ENCODE results near the gene B3GAT1. TPM values are rescaled to one million over a fixed set of nuclear protein-coding genes. Genes with fewer than 3 reads are reported as not detected.

The B3GAT1 gene
- polyA plus RNA-seq, 3 donors, result not detected

GRCh38 chr11:134339756-134340155 is 72.3 kb downstream of the B3GAT1 start:
- TF ChIP-seq CTCF (IDR thresholded peaks at IDR 0.05), result no peak
- no peaks in the 10 kb centered on the region for H3K9me3 ChIP-seq (replicated peaks in 1 of 2; ENCODE audit: control insufficient read depth in 1 of 2, insufficient read depth in 1 of 2, low read length in 2 of 2)
- Mint-ChIP-seq H3K4me1 (no peaks in the 10 kb centered on the region), H3K36me3 (no peaks in the 10 kb centered on the region), H3K27ac (no peak overlapping the region), H3K27me3 (ENCODE audit: low read depth in 3 of 3) (peaks cover 2 to 13% (median 5%) of the 10 kb centered on the region in 3 donors), H3K9me3 (no peaks in the 10 kb centered on the region), H3K4me3 (no peak overlapping the region)
- no peak overlapping the region for H3K4me2 ChIP-seq (replicated peaks; ENCODE audit: extremely low read depth, low read length, poor library complexity, severe bottlenecking)
- no peaks in the 10 kb centered on the region for H4K20me1 ChIP-seq (ENCODE audit: insufficient read depth, low read length)
- no peaks in the 10 kb centered on the region for H3K79me2 ChIP-seq (ENCODE audit: insufficient read depth, low read length)
- H3K27me3 ChIP-seq (ENCODE audit: control insufficient read depth in 2 of 2, insufficient read depth in 2 of 2, low read length in 2 of 2), result peaks cover 0 to 5% of the 10 kb centered on the region in 2 donors
- no peaks in the 10 kb centered on the region for H3K36me3 ChIP-seq (replicated peaks in 1 of 2; ENCODE audit: control insufficient read depth in 1 of 2, insufficient read depth in 2 of 2, low read length in 2 of 2)
- 86% methylated on average over 2 of the region's 4 CpGs for WGBS (ENCODE audit: insufficient coverage)
- H3K27ac ChIP-seq (ENCODE audit: low read depth in 1 of 2, low read length in 2 of 2), result no peak overlapping the region
- no peak for DNase-seq
- no peak overlapping the region for H3K9ac ChIP-seq (ENCODE audit: insufficient read depth, low read length, poor library complexity, severe bottlenecking)
- intact Hi-C loops (cut with micrococcal nuclease), result no loop called here
- no peak overlapping the region for H2AFZ ChIP-seq (ENCODE audit: insufficient read depth, low read depth, low read length, poor library complexity, severe bottlenecking)
- no peaks in the 10 kb centered on the region for H3K4me1 ChIP-seq (ENCODE audit: control insufficient read depth in 1 of 2, insufficient read depth in 2 of 2, low read length in 2 of 2)
- H3K4me3 ChIP-seq (replicated peaks in 1 of 3; ENCODE audit: low read depth in 2 of 3, low read length in 3 of 3), result no peak overlapping the region

- Histone ChIP-seq H3K9ac (ENCODE audit: insufficient read depth, low read length, poor library complexity, severe bottlenecking) (no peak overlapping the region), H3K9me3 (replicated peaks in 1 of 2; ENCODE audit: control insufficient read depth in 1 of 2, insufficient read depth in 1 of 2, low read length in 2 of 2) (no peaks in the 10 kb centered on the region), H3K4me1 (ENCODE audit: control insufficient read depth in 1 of 2, insufficient read depth in 2 of 2, low read length in 2 of 2) (no peaks in the 10 kb centered on the region), H3K36me3 (replicated peaks in 1 of 2; ENCODE audit: control insufficient read depth in 1 of 2, insufficient read depth in 2 of 2, low read length in 2 of 2) (no peaks in the 10 kb centered on the region), H3K79me2 (ENCODE audit: insufficient read depth, low read length) (no peaks in the 10 kb centered on the region), H3K4me3 (replicated peaks in 1 of 3; ENCODE audit: low read depth in 2 of 3, low read length in 3 of 3) (no peak overlapping the region), H3K27ac (ENCODE audit: low read depth in 1 of 2, low read length in 2 of 2) (no peak overlapping the region), H3K4me2 (replicated peaks; ENCODE audit: extremely low read depth, low read length, poor library complexity, severe bottlenecking) (no peak overlapping the region), H2AFZ (ENCODE audit: insufficient read depth, low read depth, low read length, poor library complexity, severe bottlenecking) (no peak overlapping the region), H4K20me1 (ENCODE audit: insufficient read depth, low read length) (no peaks in the 10 kb centered on the region), H3K27me3 (ENCODE audit: control insufficient read depth in 2 of 2, insufficient read depth in 2 of 2, low read length in 2 of 2) (peaks cover 0 to 16% of the 10 kb centered on the region in 2 donors)
- WGBS (ENCODE audit: insufficient coverage), result 100% methylated on average over 3 of the region's 7 CpGs
- Mint-ChIP-seq H3K4me3 (no peak overlapping the region), H3K9me3 (no peaks in the 10 kb centered on the region), H3K4me1 (no peaks in the 10 kb centered on the region), H3K27me3 (ENCODE audit: low read depth in 3 of 3) (peaks cover 10 to 21% (median 11%) of the 10 kb centered on the region in 3 donors), H3K27ac (no peak overlapping the region), H3K36me3 (no peaks in the 10 kb centered on the region)
- intact Hi-C loops (cut with micrococcal nuclease), result no loop called here
- no peak for TF ChIP-seq CTCF (IDR thresholded peaks at IDR 0.05)
- no peak for DNase-seq
Measured at GRCh38 chr11:134338654-134339053, 73.4 kb downstream of the B3GAT1 start.

All from CD14-positive monocyte (primary cell).